ENCODE measurements around the gene GALNT11.

The GALNT11 gene

GRCh38 chr7:152115021-152115718 lies 89.7 kb downstream of the GALNT11 start:
- no peak overlapping the region for H3K27ac ChIP-seq (ENCODE audit: low read depth, low read length)
- no peaks in the 10 kb centered on the region for H3K79me2 ChIP-seq (ENCODE audit: control insufficient read depth, low read length)
- H3K4me3 ChIP-seq (ENCODE audit: low read length): no peak overlapping the region
- no peak overlapping the region for H3K4me2 ChIP-seq (ENCODE audit: low read length)
- H4K20me1 ChIP-seq (ENCODE audit: control insufficient read depth, insufficient read depth, low read depth, low read length): no peaks in the 10 kb centered on the region
- TF ChIP-seq EZH2phosphoT487 (IDR thresholded peaks at IDR 0.05; ENCODE audit: borderline replicate concordance, low read length) (no peak), CTCF (IDR thresholded peaks at IDR 0.05; ENCODE audit: low read depth, low read length, poor library complexity, severe bottlenecking) (no peak)
- H3K4me1 ChIP-seq (ENCODE audit: control insufficient read depth, low read length): no peaks in the 10 kb centered on the region
- H3K36me3 ChIP-seq (ENCODE audit: control insufficient read depth, low read length): peaks cover 20% of the 10 kb centered on the region
- no peaks in the 10 kb centered on the region for H3K9me3 ChIP-seq (ENCODE audit: control insufficient read depth, insufficient read depth, low read length)
- H3K9me2 ChIP-seq (replicated peaks; ENCODE audit: control insufficient read depth, low read length): no peaks in the 10 kb centered on the region
- no peaks in the 10 kb centered on the region for H3F3A ChIP-seq (ENCODE audit: control insufficient read depth, insufficient read depth)
- no peaks in the 10 kb centered on the region for H3K27me3 ChIP-seq (ENCODE audit: control insufficient read depth, low read length)

GRCh38 chr7:152117356-152117755 lies 91.9 kb downstream of the GALNT11 start:
- H3K9me2 ChIP-seq (replicated peaks; ENCODE audit: control insufficient read depth, low read length): no peaks in the 10 kb centered on the region
- no peaks in the 10 kb centered on the region for H3K4me1 ChIP-seq (ENCODE audit: control insufficient read depth, low read length)
- no peaks in the 10 kb centered on the region for H3F3A ChIP-seq (ENCODE audit: control insufficient read depth, insufficient read depth)
- H3K9me3 ChIP-seq (ENCODE audit: control insufficient read depth, insufficient read depth, low read length): no peaks in the 10 kb centered on the region
- no peaks in the 10 kb centered on the region for H4K20me1 ChIP-seq (ENCODE audit: control insufficient read depth, insufficient read depth, low read depth, low read length)
- no peak overlapping the region for H3K4me2 ChIP-seq (ENCODE audit: low read length)
- no peaks in the 10 kb centered on the region for H3K79me2 ChIP-seq (ENCODE audit: control insufficient read depth, low read length)
- peaks cover 41% of the 10 kb centered on the region for H3K36me3 ChIP-seq (ENCODE audit: control insufficient read depth, low read length)
- TF ChIP-seq CTCF (IDR thresholded peaks at IDR 0.05; ENCODE audit: low read depth, low read length, poor library complexity, severe bottlenecking) (no peak), EZH2phosphoT487 (IDR thresholded peaks at IDR 0.05; ENCODE audit: borderline replicate concordance, low read length) (no peak)
- no peaks in the 10 kb centered on the region for H3K27me3 ChIP-seq (ENCODE audit: control insufficient read depth, low read length)
- H3K4me3 ChIP-seq (ENCODE audit: low read length): no peak overlapping the region
- H3K27ac ChIP-seq (ENCODE audit: low read depth, low read length): no peak overlapping the region

GRCh38 chr7:152120210-152120609 lies 94.7 kb downstream of the GALNT11 start:
- Histone ChIP-seq H3K27ac (ENCODE audit: low read depth, low read length) (no peak overlapping the region), H3K9me2 (replicated peaks; ENCODE audit: control insufficient read depth, low read length) (no peaks in the 10 kb centered on the region), H3K79me2 (ENCODE audit: control insufficient read depth, low read length) (no peaks in the 10 kb centered on the region), H3K36me3 (ENCODE audit: control insufficient read depth, low read length) (peaks cover 65% of the 10 kb centered on the region), H3K4me2 (ENCODE audit: low read length) (no peak overlapping the region), H3K4me1 (ENCODE audit: control insufficient read depth, low read length) (no peaks in the 10 kb centered on the region), H3K27me3 (ENCODE audit: control insufficient read depth, low read length) (no peaks in the 10 kb centered on the region), H3F3A (ENCODE audit: control insufficient read depth, insufficient read depth) (no peaks in the 10 kb centered on the region), H4K20me1 (ENCODE audit: control insufficient read depth, insufficient read depth, low read depth, low read length) (no peaks in the 10 kb centered on the region), H3K9me3 (ENCODE audit: control insufficient read depth, insufficient read depth, low read length) (peaks cover 3% of the 10 kb centered on the region; the same call in 1 of the 2 replicates), H3K4me3 (ENCODE audit: low read length) (no peak overlapping the region)
- TF ChIP-seq EZH2phosphoT487 (IDR thresholded peaks at IDR 0.05; ENCODE audit: borderline replicate concordance, low read length): no peak
- TF ChIP-seq CTCF (IDR thresholded peaks at IDR 0.05; ENCODE audit: low read depth, low read length, poor library complexity, severe bottlenecking): no peak

All from DOHH2 (cell line).